ENCODE measurements around the gene PPIL4. TPM values are rescaled to one million over a fixed set of nuclear protein-coding genes. Genes with fewer than 3 reads are reported as not detected.

The PPIL4 gene
- total RNA-seq, 1 experiment from 2014 or later = 36.9 TPM

GRCh38 chr6:149567194-149567586, 21.3 kb upstream of the PPIL4 start:
- Histone ChIP-seq H3K9ac (ENCODE audit: extremely low read depth, insufficient read length, low read length) (peak overlapping the region; percentile 95), H3K4me1 (ENCODE audit: insufficient read depth, low read length) (no peaks in the 10 kb centered on the region), H3K23me2 (ENCODE audit: insufficient read length, low read depth, low read length, poor library complexity, severe bottlenecking) (peaks cover 4% of the 10 kb centered on the region), H3K23ac (ENCODE audit: insufficient read length, low read depth, low read length) (no peak overlapping the region), H4K8ac (replicated peaks; ENCODE audit: insufficient read length, low read depth, low read length) (no peak overlapping the region), H2AFZ (ENCODE audit: low read length) (no peak overlapping the region), H2BK20ac (ENCODE audit: low read depth, low read length, poor library complexity, severe bottlenecking) (no peak overlapping the region), H4K5ac (ENCODE audit: insufficient read length, low read depth, low read length) (no peak overlapping the region), H3K79me1 (ENCODE audit: insufficient read depth, low read depth, low read length, poor library complexity, severe bottlenecking) (peaks cover 2% of the 10 kb centered on the region), H3K9me3 (ENCODE audit: control insufficient read depth, low read depth, low read length) (no peaks in the 10 kb centered on the region), H3K27ac (ENCODE audit: insufficient read length, low read depth, low read length) (no peak overlapping the region), H3K4ac (ENCODE audit: low read depth, low read length) (no peak overlapping the region), H3K79me2 (ENCODE audit: insufficient read depth, low read length) (peaks cover 11% of the 10 kb centered on the region; the same call in 1 of the 2 replicates), H2BK5ac (ENCODE audit: insufficient read length, low read length) (no peak overlapping the region), H2BK120ac (ENCODE audit: low read depth, low read length, poor library complexity, severe bottlenecking) (no peak overlapping the region), H2BK15ac (ENCODE audit: low read depth, low read length) (no peak overlapping the region), H3K14ac (ENCODE audit: insufficient read depth, low read length) (peak overlapping the region; percentile 92; the same call in 1 of the 2 replicates), H4K20me1 (ENCODE audit: control insufficient read depth, insufficient read depth, insufficient read length) (no peaks in the 10 kb centered on the region), H3K4me2 (ENCODE audit: insufficient read depth, insufficient read length, low read length) (peak overlapping the region; percentile 89), H4K91ac (ENCODE audit: insufficient read length, low read depth, low read length) (no peak overlapping the region), H3T11ph (ENCODE audit: low read length) (no peak overlapping the region), H3K56ac (ENCODE audit: insufficient read length, low read depth, low read length) (no peak overlapping the region), H2BK12ac (ENCODE audit: insufficient read length, low read depth, low read length) (no peak overlapping the region), H3K18ac (ENCODE audit: insufficient read length, low read depth, low read length) (no peak overlapping the region), H2AK5ac (ENCODE audit: insufficient read length, low read length) (no peak overlapping the region), H3K27me3 (ENCODE audit: insufficient read depth, low read length) (no peaks in the 10 kb centered on the region)
- Mint-ChIP-seq H3K36me3 (ENCODE audit: insufficient read depth in 1 of 3, low read depth in 3 of 3) (peaks cover 0 to 1% (median 0%) of the 10 kb centered on the region in 3 experiments; a peak in 2 of 7 replicates), H3K4me3 (peak overlapping the region; percentile 90 to 91), H3K9me3 (no peaks in the 10 kb centered on the region), H3K4me1 (peaks cover 11 to 13% of the 10 kb centered on the region in 2 experiments), H3K27me3 (ENCODE audit: low read depth) (peaks cover 4% of the 10 kb centered on the region), H3K27ac (peak overlapping the region in 2 of 3 experiments; percentile 44 to 97; a peak in 1 of 7 replicates)
- WGBS (ENCODE audit: extremely low coverage, insufficient read length, low lambda C conversion rate) = no CpG with 5 or more reads among the region's 12 CpGs
- no peak for DNase-seq
- TF ChIP-seq CTCF (conservative IDR thresholded peaks at IDR 0.05) = no peak

Measured in H9 (cell line).